PC-3 (cell line): ENCODE data around the gene GATD1. TPM values are rescaled to one million over a fixed set of nuclear protein-coding genes. Genes with fewer than 3 reads are reported as not detected.

Experiments
- ATAC-seq: fragments of 200-7000 bp; cut with Tn5 transposase; 2 replicates; pipeline ENCODE4 v1.9.1; 2020; ENCODE audit warnings: mild to moderate bottlenecking, moderate library complexity
- BruUV-seq: library from RNA; stranded (reverse); fragments of 400-500 nt; replicated peaks from 2 replicates; lab custom pipeline; 2021; lab: Mats Ljungman, UMichigan
- CTCF ChIA-PET: fragments of 300-600 bp; sonication (Branson Sonifier 250); formaldehyde crosslinking; loops from one replicate; lab custom pipeline; 2022; ENCODE audit warnings: antibody characterized with exemption; lab: Charles Lee
- POLR2A ChIA-PET: fragments of 300-600 bp; sonication (Branson Sonifier 250); formaldehyde crosslinking; loops from one replicate; lab custom pipeline; 2022; ENCODE audit warnings: antibody characterized with exemption; ENCODE audit not compliant: unreplicated experiment; lab: Charles Lee
- DNase-seq: peaks from one replicate; pipeline ENCODE4 v3.0.0-alpha.2; 2015
- H2AFZ ChIP-seq: fragments of 300-600 bp; sonication (generic); 2 replicates; pipeline ENCODE4 v1.6.0; 2016; ENCODE audit warnings: antibody characterized with exemption, low read length
- H3F3A ChIP-seq: fragments of 300-600 bp; sonication (generic); one replicate; pipeline ENCODE4 v1.6.0; 2017; ENCODE audit warnings: antibody characterized with exemption, low read length, control low read depth, mild to moderate bottlenecking; ENCODE audit not compliant: unreplicated experiment
- H3K27ac ChIP-seq: fragments of 300-600 bp; sonication (generic); 2 replicates; pipeline ENCODE4 v1.5.1; 2016; ENCODE audit warnings: mild to moderate bottlenecking, low read length
- H3K27me3 ChIP-seq: fragments of 300-600 bp; sonication (generic); 2 replicates; pipeline ENCODE4 v1.6.1; 2016; ENCODE audit warnings: low read length, mixed read lengths
- H3K36me3 ChIP-seq: fragments of 300-600 bp; sonication (generic); 2 replicates; pipeline ENCODE4 v1.6.1; 2016; ENCODE audit warnings: low read depth, mixed run types, low read length, mixed read lengths
- H3K4me1 ChIP-seq: fragments of 300-600 bp; sonication (generic); 2 replicates; pipeline ENCODE4 v1.5.1; 2016; ENCODE audit warnings: low read length; ENCODE audit not compliant: insufficient read depth
- H3K4me2 ChIP-seq: fragments of 300-600 bp; sonication (generic); 2 replicates; pipeline ENCODE4 v1.6.0; 2016; ENCODE audit warnings: low read length
- H3K4me3 ChIP-seq: fragments of 300-600 bp; sonication (generic); 2 replicates; pipeline ENCODE4 v1.5.1; 2016; ENCODE audit warnings: mild to moderate bottlenecking, low read length, mixed read lengths
- H3K79me2 ChIP-seq: fragments of 300-600 bp; sonication (generic); 2 replicates; pipeline ENCODE4 v1.6.1; 2017; ENCODE audit warnings: low read length, mixed read lengths
- H3K9ac ChIP-seq: fragments of 300-600 bp; sonication (generic); 2 replicates; pipeline ENCODE4 v1.6.0; 2016; ENCODE audit warnings: mild to moderate bottlenecking, low read length
- H3K9me2 ChIP-seq: fragments of 300-600 bp; sonication (generic); replicated peaks from 2 replicates; pipeline ENCODE4 v1.6.1; 2016; ENCODE audit warnings: mixed run types, low read length, mixed read lengths
- H3K9me3 ChIP-seq: fragments of 300-600 bp; sonication (generic); 2 replicates; pipeline ENCODE4 v1.6.1; 2016; ENCODE audit warnings: low read length, mixed read lengths
- H4K20me1 ChIP-seq: fragments of 300-600 bp; sonication (generic); 2 replicates; pipeline ENCODE4 v1.6.1; 2016; ENCODE audit warnings: low read length, mixed read lengths
- EZH2 ChIP-seq: fragments of 300-600 bp; sonication (generic); IDR thresholded peaks from one replicate; pipeline ENCODE4 v1.6.1; 2017; ENCODE audit warnings: antibody characterized with exemption, mild to moderate bottlenecking, low read length; ENCODE audit not compliant: unreplicated experiment
- EZH2phosphoT487 ChIP-seq: fragments of 300-600 bp; sonication (generic); IDR thresholded peaks from 2 replicates; pipeline ENCODE4 v1.6.1; 2018; ENCODE audit warnings: mild to moderate bottlenecking, antibody characterized with exemption, low read length, borderline replicate concordance
- intact Hi-C: fragments of 100-400 bp; cut with micrococcal nuclease; formaldehyde crosslinking; loops from 2 replicates; pipeline ENCODE4 v1.9.0; 2023
- total RNA-seq: library from RNA; depleted of rRNA; stranded (reverse); fragments of >200 nt; gene quantifications from 2 replicates; pipeline ENCODE4 v1.2.3, GENCODE V29; 2014
- TF ChIP-seq, protein P1 (sequence below): fragments of 300-600 bp; sonication (generic); conservative IDR thresholded peaks from 2 replicates; pipeline ENCODE4 v1.5.1; 2017; ENCODE audit warnings: antibody characterized with exemption, low read depth, mild to moderate bottlenecking, low read length

GATD1 gene
- total RNA-seq, 1 experiment from 2014 or later = 39.7 TPM

GRCh38 chr11:763549-764321, 13.6 kb downstream of the GATD1 start:
- intact Hi-C loops = loop anchor here (2.0 kb wide), 1 partner anchor 15 kb away; no protein-coding TSS in a partner anchor
- POLR2A ChIA-PET = interaction anchor here (0.5 to 1.0 kb wide), 6 partner anchors 14 to 68 kb away, joined by 3 to 6 read pairs (median 4); partner anchors contain the start of genes DEAF1 and TMEM80

DNA sequence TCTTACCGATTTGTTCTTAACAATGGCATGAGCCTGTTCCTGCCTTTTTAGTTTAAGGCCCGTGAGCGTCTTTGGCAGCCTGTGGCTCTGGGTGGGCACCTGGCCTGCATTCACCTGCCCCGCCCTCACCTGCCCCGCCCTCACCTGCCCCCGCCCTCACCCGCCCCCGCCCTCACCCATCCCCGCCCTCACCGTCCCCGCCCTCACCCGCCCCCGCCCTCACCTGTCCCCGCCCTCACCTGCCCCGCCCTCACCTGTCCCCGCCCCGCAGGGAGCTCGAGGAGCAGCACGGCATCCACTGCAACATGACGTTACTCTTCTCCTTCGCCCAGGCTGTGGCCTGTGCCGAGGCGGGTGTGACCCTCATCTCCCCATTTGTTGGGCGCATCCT, 14.2 kb downstream of the GATD1 start:
- Histone ChIP-seq H3K4me1 (peaks cover 14% of the 10 kb centered on the region), H3K79me2 (no peaks in the 10 kb centered on the region), H3K27ac (peak overlapping the region; percentile 91), H3K4me2 (peak overlapping the region; percentile 43), H3F3A (peaks cover 9% of the 10 kb centered on the region), H3K36me3 (peaks cover 39% of the 10 kb centered on the region), H3K4me3 (no peak overlapping the region), H3K9me3 (no peaks in the 10 kb centered on the region), H3K9me2 (no peaks in the 10 kb centered on the region), H3K27me3 (no peaks in the 10 kb centered on the region), H4K20me1 (no peaks in the 10 kb centered on the region), H3K9ac (peak overlapping the region; percentile 59), H2AFZ (peak overlapping the region; percentile 31; the same call in 1 of the 2 replicates)
- ChIA-PET POLR2A (interaction anchor here (0.6 to 1.0 kb wide), 4 partner anchors 15 to 68 kb away, joined by 3 to 4 read pairs (median 4); partner anchors contain the start of genes DEAF1 and TMEM80), CTCF (no interaction called here)
- intact Hi-C loops = loop anchor here (2.0 kb wide), 1 partner anchor 14 kb away; no protein-coding TSS in a partner anchor
- peak; percentile 19 for ATAC-seq
- DNase-seq = peak; percentile 59
- TF ChIP-seq EZH2 = no peak
- TF ChIP-seq, protein P1, sequence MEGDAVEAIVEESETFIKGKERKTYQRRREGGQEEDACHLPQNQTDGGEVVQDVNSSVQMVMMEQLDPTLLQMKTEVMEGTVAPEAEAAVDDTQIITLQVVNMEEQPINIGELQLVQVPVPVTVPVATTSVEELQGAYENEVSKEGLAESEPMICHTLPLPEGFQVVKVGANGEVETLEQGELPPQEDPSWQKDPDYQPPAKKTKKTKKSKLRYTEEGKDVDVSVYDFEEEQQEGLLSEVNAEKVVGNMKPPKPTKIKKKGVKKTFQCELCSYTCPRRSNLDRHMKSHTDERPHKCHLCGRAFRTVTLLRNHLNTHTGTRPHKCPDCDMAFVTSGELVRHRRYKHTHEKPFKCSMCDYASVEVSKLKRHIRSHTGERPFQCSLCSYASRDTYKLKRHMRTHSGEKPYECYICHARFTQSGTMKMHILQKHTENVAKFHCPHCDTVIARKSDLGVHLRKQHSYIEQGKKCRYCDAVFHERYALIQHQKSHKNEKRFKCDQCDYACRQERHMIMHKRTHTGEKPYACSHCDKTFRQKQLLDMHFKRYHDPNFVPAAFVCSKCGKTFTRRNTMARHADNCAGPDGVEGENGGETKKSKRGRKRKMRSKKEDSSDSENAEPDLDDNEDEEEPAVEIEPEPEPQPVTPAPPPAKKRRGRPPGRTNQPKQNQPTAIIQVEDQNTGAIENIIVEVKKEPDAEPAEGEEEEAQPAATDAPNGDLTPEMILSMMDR = no peak
- TF ChIP-seq EZH2phosphoT487 = no peak
- BruUV-seq = no TSS peak

More at GRCh38 chr11:763549-764321, 13.6 kb downstream of the GATD1 start:
- TF ChIP-seq EZH2 (no peak), EZH2phosphoT487 (no peak)
- TF ChIP-seq, protein P1 = no peak
- Histone ChIP-seq H4K20me1 (no peaks in the 10 kb centered on the region), H3K27ac (peak overlapping the region; percentile 19; the same call in 1 of the 2 replicates), H3K9me3 (no peaks in the 10 kb centered on the region), H3K27me3 (no peaks in the 10 kb centered on the region), H3F3A (peaks cover 9% of the 10 kb centered on the region), H3K4me3 (no peak overlapping the region), H3K4me2 (no peak overlapping the region), H3K9ac (no peak overlapping the region), H3K9me2 (no peaks in the 10 kb centered on the region), H2AFZ (no peak overlapping the region), H3K4me1 (peaks cover 14% of the 10 kb centered on the region), H3K79me2 (no peaks in the 10 kb centered on the region), H3K36me3 (peaks cover 39% of the 10 kb centered on the region)
- DNase-seq (no peak), ATAC-seq (no peak)
- CTCF ChIA-PET = no interaction called here
- TSS peak; percentile 26 for BruUV-seq
